ENCODE results near the gene HDAC11.
"Not testable (repeated sequence)": the region's sequence is repeated elsewhere in the genome, so short reads cannot be mapped to it uniquely, and the experiment has no call there.

Gene HDAC11

DNA sequence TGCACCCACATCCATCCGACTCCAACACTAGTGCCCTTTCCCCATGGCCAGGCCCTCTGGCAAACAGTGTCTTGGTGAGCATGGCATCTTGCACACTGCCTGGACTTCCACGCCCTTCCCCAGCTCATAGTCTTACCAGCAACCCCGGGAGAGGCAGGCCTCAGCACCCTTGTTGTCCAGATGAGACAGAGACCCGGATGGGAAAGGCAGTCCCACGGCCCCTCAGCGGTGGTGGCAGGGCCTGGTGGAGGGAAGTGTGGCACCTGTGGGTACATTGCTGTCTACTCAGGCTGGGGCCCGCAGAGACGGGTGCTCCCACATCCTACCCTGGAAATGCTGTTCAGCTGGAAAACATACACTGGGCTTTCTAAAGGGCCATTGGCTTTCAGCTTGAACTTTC is 28.4 kb downstream of the HDAC11 start:
- DNase-seq: no peak

DNA sequence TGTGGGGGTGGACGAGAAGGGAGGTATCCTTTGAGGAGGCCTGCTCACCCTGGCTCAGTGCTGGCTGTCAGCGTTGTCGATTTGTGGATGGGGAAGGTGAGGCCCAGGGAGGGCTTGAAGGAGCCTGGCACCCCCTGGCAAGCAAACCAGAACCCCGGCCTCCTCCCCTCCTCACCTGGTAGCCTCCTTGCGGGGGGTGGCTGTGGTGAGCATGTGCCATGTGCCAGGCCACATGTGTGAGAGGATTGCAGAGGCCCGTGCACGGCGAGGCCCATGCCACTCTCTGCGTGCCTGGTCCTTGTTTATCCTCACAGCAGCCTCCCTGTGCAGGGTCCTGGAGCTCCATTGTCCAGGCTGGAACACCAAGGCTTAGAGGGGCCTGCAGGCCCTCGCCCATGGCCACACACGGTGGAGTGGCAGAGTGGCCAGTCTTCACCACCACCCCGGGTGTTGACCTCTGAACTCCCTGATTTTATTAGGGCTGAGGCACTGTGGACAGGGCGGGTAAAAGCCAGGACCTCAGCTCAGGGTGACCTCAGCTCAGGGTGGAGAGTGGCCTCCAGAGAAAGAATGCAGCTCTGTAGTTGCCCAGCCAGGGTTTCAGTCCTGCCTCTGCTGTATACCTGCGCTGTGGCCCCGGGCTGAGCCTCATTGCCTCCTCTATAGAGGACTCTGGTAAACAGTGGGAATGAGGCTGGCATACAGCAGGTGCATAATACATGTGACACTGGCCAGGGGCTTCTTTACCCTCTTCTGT is 29.1 kb downstream of the HDAC11 start:
- no peak for DNase-seq

DNA sequence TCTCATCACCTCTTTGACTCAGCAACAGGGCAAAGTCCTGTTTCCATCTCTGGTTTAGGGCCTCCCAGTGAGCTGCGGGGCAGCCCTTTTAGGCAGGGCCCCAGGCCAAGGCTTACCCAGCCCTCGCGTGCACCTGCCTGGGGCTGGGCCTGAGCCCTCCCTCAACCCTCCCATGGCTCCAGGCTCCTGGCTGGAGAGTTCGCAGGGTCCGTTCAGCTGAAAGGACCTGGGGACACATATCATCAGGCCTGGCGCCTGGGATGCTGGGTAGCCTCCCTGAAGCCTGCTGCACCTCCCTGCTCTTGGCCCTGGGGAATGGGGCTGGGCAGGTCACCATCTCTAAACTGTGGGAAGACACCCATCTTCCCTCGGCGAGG is 29.7 kb downstream of the HDAC11 start:
- DNase-seq: no peak

DNA sequence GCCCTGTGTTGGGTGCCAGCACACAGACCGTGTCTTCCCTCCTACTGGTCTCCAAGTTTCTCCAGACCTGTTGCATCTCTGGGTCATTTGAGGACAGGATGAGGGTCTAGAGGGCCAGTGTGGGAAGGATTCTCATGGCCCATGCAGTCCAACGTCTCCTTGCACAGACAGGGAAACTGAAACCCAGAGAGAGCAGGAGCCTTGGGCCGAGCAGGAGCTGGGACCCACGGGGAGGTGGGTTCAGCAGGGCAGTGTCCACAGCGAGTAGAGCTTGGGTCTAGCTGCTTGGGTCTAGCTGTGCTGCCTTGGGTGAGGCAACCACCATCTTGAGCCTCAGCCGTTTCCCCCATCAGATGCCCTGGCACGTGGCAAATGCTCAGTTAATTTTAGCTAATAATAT is 32.3 kb downstream of the HDAC11 start:
- DNase-seq: no peak

DNA sequence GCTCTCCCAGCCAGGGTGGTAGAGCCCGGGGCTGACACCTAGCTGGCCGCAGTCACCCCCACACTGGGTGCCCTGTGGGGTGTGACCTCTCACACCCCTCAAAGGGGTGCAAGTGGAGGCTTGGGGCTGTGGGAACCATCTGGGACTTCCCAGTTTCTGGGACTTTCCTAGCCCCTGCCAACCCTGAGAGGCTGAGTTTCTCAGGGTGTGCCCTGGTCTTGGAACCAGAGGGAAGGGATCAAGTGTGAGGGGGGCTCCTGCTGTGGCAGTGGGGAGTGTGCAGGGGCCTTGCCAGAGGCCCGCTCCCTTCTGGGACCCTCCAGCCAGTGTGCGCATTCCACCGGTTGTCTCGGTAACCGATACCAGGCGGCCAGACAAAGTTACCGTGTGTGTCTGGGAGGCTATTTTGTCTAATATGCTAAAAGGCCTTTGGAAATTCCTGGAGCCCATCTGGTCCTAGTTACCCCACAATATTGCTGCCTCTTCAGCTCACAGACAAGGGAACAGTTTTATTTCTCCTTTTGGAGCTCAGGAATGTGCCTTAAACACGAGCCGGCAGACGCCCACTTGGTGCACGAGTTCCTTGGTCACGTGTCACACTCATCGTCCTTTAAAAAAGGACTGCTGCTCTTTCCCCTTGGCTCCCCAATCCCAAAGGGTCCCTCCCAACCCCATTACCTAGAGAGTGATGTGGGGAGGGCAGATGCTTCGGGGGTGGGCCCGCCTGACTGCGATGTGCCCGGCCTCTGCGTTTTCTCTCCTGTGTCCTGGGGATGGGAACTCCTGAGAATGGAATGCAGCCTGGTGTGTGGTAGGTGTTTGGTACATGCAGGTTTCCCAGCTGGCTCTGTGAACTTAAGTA is 33.2 kb downstream of the HDAC11 start:
- DNase-seq: peak in 1 of 3 donors; percentile 25

DNA sequence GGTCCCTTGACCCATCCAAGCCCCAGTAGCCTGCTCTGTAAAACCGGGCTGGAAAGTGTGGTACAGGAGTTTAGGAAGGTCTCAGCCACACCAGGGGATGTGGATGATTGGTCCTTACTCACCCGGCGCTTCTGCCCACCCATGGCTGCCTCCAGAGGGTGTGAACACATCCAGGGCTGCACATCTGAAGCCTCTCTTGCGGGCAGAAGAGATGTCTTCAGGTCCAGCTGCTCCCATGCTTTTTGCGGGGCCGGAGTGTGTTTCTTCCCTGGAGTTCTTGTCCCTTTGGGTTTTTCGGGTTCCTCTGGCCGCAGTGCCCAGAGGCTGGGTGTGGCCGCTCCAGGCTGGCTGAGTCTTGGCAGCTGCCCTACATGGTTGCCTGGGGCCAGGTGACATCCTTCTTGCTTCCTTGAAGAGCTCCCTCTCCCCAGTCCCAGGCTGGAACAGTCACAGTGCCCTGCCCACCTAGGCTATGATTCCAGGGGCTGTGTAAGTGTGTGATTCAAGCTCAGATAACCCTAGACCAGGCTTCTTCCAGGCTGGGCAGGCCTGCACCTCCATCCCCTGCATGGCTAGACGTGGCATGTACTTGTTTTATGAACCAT is 33.9 kb downstream of the HDAC11 start:
- no peak for DNase-seq

DNA sequence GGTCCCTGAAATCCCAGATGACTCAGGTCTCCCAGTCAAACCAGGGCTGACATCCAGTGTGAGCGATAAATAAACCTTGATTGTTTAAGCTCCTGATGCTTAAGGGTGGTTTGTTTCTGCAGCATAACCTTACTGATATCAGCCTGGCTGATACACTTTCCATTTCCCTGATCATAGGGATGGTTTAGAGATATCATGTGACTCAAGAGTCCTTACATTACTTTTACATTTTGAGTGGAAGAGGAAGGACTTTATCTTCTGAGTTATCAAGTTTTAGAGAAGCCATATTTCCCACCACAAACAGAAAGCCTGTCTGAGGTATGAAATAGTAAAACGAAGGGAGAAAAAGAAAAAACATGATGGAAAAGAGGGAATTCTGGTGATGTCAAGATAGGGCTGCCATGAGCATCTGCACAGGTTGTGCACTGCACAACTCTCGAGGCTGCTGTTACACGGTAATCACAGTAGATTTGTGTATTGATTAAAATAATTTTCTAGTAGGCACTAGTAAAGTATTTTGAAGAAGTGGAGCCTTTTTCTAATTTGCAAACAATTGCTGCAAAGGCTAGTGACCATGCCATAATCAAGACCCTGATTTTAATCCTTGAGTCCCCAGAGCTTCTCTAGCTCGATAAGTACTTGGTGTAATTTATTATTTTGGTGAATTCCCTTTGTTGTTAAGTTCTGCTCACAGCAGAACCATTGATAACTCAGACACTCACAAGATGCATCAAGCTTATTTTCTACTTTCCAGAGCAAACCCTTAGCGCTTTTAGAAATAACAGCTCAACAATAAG is 34.7 kb downstream of the HDAC11 start:
- no peak for DNase-seq

DNA sequence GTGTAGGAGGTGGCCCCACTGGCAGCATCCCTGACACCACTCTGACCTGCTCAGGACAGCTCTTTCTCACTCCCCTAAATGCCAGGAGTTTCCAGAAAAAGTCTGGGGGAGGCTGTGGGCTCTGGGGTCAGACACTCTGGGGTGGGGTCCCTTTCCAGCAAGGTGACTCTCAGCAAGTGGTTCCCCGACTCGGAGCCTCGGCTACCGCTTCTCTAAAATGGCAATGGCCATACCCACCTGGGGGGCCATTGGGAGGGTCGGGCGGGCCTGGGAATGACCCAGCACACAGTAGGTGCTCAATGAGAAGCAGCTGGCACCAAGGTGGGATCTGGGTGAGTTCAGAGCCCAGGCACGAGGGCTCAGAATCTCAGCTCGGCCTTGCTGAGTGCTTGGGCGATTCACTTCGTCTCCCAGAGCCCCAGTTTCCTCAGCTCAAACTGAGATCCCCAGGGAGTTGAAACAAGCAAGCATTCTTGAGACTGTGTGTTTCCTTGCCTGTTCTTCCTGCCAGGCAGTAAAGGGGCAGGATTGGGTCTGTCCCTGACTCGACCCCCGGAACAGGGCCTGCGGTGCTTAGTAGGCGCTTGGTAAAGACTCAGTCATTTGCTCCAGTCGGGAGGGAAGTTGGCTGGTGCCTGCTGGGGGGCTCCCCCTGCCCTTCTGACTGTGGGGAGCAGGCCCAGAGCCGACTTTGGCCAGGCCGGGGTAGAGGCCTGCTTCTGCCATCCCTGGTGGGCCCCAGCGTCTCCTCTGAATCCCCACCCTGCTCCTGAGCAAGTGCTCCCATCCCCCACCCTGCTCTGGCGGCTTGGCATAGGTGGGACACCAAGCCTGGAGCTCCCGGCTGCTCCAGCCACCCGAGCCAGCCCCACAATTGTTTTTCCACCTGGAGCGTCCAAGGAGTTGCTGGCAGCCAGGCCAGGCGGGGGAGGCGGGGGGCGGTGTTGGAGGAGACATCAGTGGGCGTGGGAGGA is 36.0 kb downstream of the HDAC11 start:
- DNase-seq: no peak

DNA sequence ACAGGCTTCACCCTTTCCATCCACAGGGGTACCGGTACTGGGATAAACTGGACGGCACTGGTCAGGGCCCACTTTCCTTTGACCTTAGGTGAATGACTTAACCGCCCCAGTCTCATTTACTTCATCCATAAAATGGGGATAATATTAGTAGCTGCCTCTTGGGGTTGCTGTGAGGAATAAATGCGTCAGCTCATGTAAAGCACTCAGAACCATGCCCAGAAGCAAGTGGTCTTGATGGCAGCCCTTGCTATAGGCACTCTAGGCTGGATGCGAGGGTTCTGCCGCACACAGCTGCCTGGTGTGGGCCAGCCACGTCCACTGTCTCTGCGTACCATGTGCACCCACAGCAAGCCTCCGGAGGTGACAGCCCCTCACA is 36.6 kb downstream of the HDAC11 start:
- DNase-seq: no peak

DNA sequence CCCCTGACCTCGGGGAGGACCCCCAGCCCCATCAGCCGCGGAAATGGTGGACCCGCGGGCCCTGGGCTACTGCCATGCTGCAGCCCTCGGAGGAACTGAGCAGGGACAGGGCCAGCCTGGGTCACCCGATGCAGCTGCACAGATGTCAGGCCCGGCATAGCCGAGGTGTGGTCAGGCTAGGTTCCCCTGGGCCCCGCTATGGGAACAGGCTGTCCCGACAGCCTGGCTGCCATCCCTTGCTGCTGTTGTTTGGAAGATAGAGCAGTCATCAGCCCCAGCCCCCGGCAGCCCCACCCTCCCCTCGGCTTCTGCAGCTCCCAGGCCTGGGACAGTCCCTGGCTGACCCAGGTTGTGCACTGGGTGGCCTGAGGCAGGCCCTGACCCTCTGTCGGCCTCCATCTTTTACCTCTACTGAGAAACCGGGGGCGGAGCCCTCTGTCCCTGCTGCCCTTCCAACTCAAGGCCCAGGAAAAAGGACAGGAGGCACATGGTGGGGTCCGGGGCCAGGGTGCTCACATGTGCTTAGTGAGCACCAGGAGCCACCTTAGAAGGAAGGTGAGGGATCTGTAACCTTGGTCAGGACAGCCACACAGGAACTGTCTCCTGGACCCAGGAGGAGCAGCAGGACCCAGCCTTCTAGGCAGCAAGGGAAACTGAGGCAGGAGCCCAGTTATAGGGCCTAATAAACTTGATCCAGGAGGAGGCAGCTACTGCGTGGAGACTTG is 37.3 kb downstream of the HDAC11 start:
- DNase-seq: no peak

DNA sequence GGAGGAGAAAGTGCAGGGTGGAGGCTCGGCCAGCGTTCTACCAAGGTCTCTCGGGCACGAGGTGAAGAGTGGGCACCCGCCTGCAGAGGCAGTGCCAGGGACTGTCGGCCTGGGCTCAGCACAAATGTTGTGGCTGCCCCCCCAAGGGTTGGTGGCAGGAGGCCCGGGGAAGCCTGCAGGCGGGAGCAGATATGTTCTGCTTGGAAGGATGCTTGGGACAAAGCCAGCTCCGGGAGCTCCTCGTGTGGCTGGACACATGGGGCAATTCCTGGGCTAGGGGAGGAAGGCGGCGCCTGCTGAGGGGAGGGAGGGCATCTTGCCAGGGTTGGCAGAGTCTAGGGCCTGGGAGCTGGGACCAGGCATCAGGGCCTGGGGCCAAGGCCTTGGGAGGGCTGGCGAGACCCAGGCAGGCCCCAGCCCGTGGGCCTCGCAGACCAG is 38.4 kb downstream of the HDAC11 start:
- no peak for DNase-seq

DNA sequence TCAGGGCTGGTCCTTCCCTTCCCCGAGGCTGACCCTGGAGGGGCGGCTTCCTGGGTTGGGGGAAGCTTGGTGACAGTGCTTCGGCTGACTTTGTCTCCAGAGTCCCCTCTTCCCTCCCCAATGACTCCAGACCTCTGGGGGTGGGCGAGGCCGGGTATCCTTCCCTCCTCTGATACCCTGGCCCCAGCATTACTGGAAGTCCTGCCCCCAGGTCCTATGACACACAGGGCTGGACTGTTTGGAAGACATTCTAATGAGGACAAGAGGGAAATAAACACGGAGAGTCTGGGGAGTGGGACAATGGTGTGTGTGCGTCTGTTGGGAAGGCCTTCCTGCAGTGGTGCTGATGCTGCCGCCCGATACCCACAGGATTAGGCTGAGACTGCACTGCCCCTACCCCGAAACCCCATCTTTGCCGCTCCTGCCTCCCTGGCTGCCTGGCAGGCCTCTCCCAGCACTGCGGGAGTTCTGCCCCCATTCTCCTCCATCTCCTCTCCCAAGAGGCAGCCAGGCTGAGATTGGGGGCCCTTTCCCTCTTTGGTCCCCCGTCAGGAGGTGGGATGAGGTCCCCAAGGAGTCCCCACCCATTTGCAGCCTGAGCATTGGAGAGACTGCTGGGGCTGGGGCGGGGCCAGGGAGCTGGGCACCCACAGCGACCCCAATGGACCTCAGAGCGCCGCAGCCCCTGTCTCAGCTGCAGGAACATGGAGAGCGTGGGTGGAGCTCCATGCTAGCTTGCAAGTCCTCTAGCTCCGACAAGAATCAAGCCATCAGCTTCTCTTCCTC is 39.1 kb downstream of the HDAC11 start:
- no peak for DNase-seq

DNA sequence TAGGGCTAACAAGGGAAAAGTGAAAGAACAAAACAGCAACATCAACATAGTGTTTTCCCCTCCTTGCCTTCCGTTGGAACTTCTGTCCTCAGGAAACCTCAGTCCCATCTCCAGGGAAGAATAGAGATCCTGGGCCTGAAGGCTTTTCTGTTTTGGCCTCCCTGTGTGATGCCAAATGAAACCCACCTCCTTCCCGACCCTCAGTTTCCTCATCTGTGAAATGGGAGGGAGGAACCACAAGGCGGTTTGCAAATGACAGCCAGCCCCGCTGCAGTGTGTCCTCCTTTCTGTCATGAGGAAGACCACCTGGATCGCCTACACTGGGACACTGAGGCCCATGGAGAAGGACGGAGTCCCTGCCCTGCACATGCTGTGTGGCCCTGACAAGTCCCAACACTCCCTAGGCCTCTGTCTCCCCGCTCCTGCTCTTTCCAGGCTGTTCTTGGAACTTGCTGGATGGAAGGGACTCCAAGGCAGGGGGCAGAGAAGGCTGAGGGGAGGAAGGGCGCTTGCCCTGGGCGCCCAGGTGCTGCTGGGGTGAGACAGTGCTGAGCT is 40.3 kb downstream of the HDAC11 start:
- DNase-seq: no peak

DNA sequence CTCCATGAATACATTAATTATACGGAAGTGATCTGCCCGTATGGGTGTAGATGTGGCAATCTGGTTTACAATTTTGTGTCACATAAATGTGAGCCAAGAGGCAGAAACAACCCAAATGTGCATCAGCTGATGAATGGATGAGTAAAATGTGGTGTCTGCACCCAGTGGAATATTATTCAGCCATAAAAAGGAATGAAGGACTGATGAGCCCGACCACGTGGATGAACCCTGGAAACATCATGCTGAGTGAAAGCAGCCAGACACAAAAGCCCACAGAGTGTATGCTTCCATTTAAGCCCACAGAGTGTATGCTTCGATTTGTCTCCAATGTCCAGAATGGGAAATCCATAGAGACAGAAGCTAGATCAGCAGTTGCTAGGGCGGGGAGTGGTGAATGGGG is 41.2 kb downstream of the HDAC11 start:
- no peak for DNase-seq

DNA sequence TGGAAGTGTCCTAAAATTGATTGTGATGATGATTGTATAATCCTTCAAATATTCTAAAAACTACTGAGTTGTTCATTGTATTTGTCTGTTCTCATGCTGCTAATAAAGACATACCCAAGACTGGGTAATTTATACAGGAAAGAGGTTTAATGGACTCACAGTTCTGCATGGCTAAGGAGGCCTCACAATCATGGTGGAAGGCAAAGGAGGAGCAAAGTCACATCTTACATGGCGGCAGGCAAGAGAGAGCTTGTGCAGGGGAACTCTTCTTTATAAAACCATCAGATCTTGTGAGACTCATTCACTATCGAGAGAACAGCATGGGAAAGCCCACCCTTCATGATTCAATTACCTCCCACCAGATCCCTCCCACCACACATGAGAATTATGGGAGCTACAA is 41.6 kb downstream of the HDAC11 start:
- not testable (repeated sequence) for DNase-seq

DNA sequence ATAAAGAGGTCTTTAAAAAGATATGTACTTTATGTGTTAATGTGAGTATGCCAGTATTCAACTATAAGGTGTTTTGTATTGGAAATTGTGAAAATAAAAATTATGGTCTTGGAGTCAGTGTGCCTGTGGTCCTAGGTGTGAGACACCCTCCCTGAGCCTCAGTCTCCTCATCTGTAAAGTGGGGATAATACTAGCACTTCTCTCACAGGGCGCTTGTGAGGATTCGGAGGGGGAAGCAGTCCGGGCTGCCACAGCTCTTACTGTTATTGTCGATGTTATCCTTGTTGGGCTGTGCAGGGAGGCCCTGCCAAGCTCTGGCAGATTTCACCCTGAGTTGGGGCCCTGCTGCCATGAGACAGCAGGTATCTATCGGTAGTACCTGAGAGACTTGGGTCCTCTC is 42.1 kb downstream of the HDAC11 start:
- no peak for DNase-seq

DNA sequence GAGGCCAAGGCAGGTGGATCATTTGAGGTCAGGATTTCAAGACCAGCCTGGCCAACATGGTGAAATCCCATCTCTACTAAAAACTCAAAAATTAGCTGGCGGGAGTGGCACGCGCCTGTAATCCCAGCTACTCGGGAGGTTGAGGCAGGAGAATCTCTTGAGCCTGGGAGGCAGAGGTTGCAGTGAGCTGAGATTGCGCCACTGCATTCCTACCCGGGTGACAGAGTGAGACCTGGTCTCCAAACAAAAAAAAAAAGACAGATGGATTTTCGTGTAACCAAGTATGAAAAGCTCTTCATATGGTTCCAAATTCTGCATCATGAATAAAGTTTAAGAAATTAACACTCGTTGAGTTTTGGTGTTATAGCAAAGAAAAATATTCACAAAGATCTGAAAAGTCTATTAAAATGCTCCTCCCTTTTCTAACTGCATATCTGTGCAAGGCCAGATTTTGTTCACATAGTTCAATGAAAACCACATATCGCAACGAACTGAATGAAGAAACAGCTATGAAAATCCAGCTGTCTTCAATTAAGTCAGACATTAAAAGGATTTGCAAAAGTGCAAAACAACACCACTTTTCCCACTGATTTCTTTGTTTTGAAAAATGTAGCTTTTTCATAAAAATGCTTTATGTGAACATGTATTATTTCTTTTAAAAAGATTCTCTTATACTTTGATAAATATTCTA is 45.0 kb downstream of the HDAC11 start:
- no peak for DNase-seq

DNA sequence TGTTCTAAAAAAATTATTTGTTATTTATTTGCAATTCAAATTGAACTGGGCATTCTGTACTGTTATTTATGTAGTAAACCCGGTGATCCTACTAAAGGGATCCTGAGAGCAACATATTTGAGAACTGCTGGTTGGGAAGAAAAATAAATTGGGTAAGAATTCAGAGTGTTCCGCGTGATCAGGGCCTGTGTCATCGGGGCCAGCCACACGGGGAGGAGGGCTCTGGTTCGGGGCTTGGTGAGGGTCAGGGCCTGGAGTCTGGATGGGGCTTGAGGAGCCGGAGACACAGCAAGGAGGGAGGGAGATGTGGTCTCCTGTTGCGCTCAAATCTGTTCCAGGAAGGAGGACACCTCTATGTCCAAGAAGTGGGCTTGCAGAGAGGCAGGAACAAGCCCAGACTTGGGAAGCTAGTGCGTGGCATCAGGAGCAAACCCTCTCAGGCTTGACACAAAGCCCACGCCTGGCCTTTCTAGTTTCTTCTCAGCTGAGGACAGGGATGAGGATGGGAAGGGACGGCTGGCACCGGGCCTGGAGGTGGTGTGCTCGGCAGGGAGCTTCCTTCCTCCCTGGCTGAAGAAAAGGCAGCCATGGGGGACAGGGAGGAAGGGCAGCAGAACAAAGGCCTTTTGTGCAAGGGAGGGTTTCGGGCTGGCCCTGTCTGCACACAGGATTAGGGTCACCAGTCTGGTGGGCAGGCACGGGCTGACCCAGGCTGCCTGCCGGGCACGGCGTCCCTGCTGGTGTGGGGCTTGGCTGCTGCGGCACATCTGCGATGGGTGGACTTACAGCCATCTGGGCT is 45.9 kb downstream of the HDAC11 start:
- DNase-seq: no peak

DNA sequence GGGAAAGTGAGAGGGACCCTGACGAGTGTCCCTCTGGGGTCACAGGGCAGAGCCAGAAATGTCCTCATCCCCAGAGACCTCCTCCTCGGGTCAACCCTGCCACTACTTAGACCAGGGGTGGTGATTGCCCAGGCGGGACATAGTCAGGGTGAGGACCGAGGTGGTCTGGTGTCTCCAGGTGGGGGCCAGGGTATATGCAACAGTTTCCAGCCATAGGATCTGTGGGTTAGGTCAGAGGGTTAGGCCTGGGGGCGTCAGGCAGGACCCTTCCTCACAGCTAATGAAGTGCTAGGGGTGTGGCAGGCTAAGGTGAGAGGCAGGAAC is 46.5 kb downstream of the HDAC11 start:
- no peak for DNase-seq

Data from suppressor macrophage treated with lipopolysaccharide for 1 hour (primary cell).